H9 (cell line): ENCODE measurements around the gene TMEM242. TPM values are rescaled to one million over a fixed set of nuclear protein-coding genes. Genes with fewer than 3 reads are reported as not detected.

Experiments used
- DNase-seq: peaks from one replicate; pipeline ENCODE4 v3.0.0-alpha.2; 2017
- H2AFZ ChIP-seq: one replicate; pipeline ENCODE4 v1.6.1; 2013; ENCODE audit warnings: mild to moderate bottlenecking, low read length, control low read depth, moderate library complexity
- H2AK5ac ChIP-seq: 2 replicates; pipeline ENCODE4 v1.6.1; 2013; ENCODE audit warnings: low read length, control low read depth, mixed read lengths; ENCODE audit not compliant: insufficient read length
- H2BK120ac ChIP-seq: one replicate; pipeline ENCODE4 v1.6.1; 2013; ENCODE audit warnings: low read depth, mild to moderate bottlenecking, low read length, control low read depth, inconsistent platforms; ENCODE audit not compliant: poor library complexity, severe bottlenecking
- H2BK12ac ChIP-seq: 2 replicates; pipeline ENCODE4 v1.6.1; 2013; ENCODE audit warnings: low read length, control low read depth, mixed read lengths, low read depth; ENCODE audit not compliant: insufficient read length
- H2BK15ac ChIP-seq: 2 replicates; pipeline ENCODE4 v1.6.1; 2013; ENCODE audit warnings: low read depth, low read length, control low read depth
- H2BK20ac ChIP-seq: one replicate; pipeline ENCODE4 v1.6.1; 2013; ENCODE audit warnings: low read depth, mild to moderate bottlenecking, low read length, control low read depth, inconsistent platforms; ENCODE audit not compliant: poor library complexity, severe bottlenecking
- H2BK5ac ChIP-seq: 2 replicates; pipeline ENCODE4 v1.6.1; 2013; ENCODE audit warnings: low read length, control low read depth, mixed read lengths; ENCODE audit not compliant: insufficient read length
- H3K14ac ChIP-seq: 2 replicates; pipeline ENCODE4 v1.6.1; 2013; ENCODE audit warnings: low read length, control low read depth; ENCODE audit not compliant: insufficient read depth
- H3K18ac ChIP-seq: 2 replicates; pipeline ENCODE4 v1.6.1; 2013; ENCODE audit warnings: low read depth, mild to moderate bottlenecking, mixed read lengths, low read length, control low read depth; ENCODE audit not compliant: insufficient read length
- H3K23ac ChIP-seq: 2 replicates; pipeline ENCODE4 v1.6.1; 2013; ENCODE audit warnings: low read length, control low read depth, mixed read lengths, low read depth; ENCODE audit not compliant: insufficient read length
- H3K23me2 ChIP-seq: 2 replicates; pipeline ENCODE4 v1.6.1; 2013; ENCODE audit warnings: low read depth, mild to moderate bottlenecking, mixed read lengths, low read length, control low read depth; ENCODE audit not compliant: insufficient read length, poor library complexity, severe bottlenecking
- H3K27ac ChIP-seq: 2 replicates; pipeline ENCODE4 v1.5.1; 2013; ENCODE audit warnings: low read length, control low read depth, mixed read lengths, low read depth; ENCODE audit not compliant: insufficient read length
- H3K27me3 ChIP-seq: 2 replicates; pipeline ENCODE4 v1.6.1; 2013; ENCODE audit warnings: low read length, control low read depth, inconsistent platforms; ENCODE audit not compliant: insufficient read depth
- H3K4ac ChIP-seq: 2 replicates; pipeline ENCODE4 v1.6.1; 2013; ENCODE audit warnings: low read depth, mild to moderate bottlenecking, control low read depth, inconsistent platforms, low read length, moderate library complexity
- H3K4me1 ChIP-seq: 2 replicates; pipeline ENCODE4 v1.6.1; 2013; ENCODE audit warnings: low read length, control low read depth, inconsistent platforms; ENCODE audit not compliant: insufficient read depth
- H3K4me2 ChIP-seq: 2 replicates; pipeline ENCODE4 v1.6.1; 2013; ENCODE audit warnings: low read length, control low read depth, mixed read lengths; ENCODE audit not compliant: insufficient read length, insufficient read depth
- H3K56ac ChIP-seq: 2 replicates; pipeline ENCODE4 v1.6.1; 2013; ENCODE audit warnings: low read depth, mild to moderate bottlenecking, mixed read lengths, low read length, control low read depth; ENCODE audit not compliant: insufficient read length
- H3K79me1 ChIP-seq: 2 replicates; pipeline ENCODE4 v1.6.1; 2013; ENCODE audit warnings: low read depth, mild to moderate bottlenecking, moderate library complexity, low read length, control low read depth, inconsistent platforms; ENCODE audit not compliant: insufficient read depth, poor library complexity, severe bottlenecking
- H3K79me2 ChIP-seq: 2 replicates; pipeline ENCODE4 v1.6.1; 2013; ENCODE audit warnings: low read length, control low read depth, inconsistent platforms; ENCODE audit not compliant: insufficient read depth
- H3K9ac ChIP-seq: 2 replicates; pipeline ENCODE4 v1.6.1; 2013; ENCODE audit warnings: low read length, control low read depth, mixed read lengths; ENCODE audit not compliant: insufficient read length; ENCODE audit errors: extremely low read depth
- H3K9me3 ChIP-seq: one replicate; pipeline ENCODE4 v1.6.1; 2013; ENCODE audit warnings: low read depth, low read length, inconsistent platforms; ENCODE audit not compliant: control insufficient read depth
- H3T11ph ChIP-seq: one replicate; pipeline ENCODE4 v1.6.1; 2013; ENCODE audit warnings: mild to moderate bottlenecking, low read length, control low read depth, inconsistent platforms
- H4K20me1 ChIP-seq: one replicate; pipeline ENCODE4 v1.6.1; 2013; ENCODE audit not compliant: control insufficient read depth, insufficient read length, insufficient read depth
- H4K5ac ChIP-seq: 2 replicates; pipeline ENCODE4 v1.6.1; 2013; ENCODE audit warnings: low read depth, mild to moderate bottlenecking, mixed read lengths, low read length, control low read depth; ENCODE audit not compliant: insufficient read length
- H4K8ac ChIP-seq: replicated peaks from 2 replicates; pipeline ENCODE4 v1.6.1; 2013; ENCODE audit warnings: low read length, control low read depth, mixed read lengths, low read depth; ENCODE audit not compliant: insufficient read length
- H4K91ac ChIP-seq: 2 replicates; pipeline ENCODE4 v1.6.1; 2013; ENCODE audit warnings: low read depth, mild to moderate bottlenecking, moderate library complexity, mixed read lengths, low read length, control low read depth; ENCODE audit not compliant: insufficient read length
- H3K27ac Mint-ChIP-seq, 3 experiments: 2 replicates in 2 of 3; 3 replicates in 1 of 3; pipeline ENCODE4 v1.8.0; 2020 to 2021; ENCODE audit warnings: mixed read lengths in 3 of 3, mild to moderate bottlenecking in 1 of 3, moderate library complexity in 1 of 3
- H3K27me3 Mint-ChIP-seq: 2 replicates; pipeline ENCODE4 v1.8.0; 2021; ENCODE audit warnings: low read depth, mild to moderate bottlenecking, moderate library complexity, mixed read lengths
- H3K36me3 Mint-ChIP-seq, 3 experiments: 2 replicates in 2 of 3; 3 replicates in 1 of 3; pipeline ENCODE4 v1.8.0; 2020 to 2021; ENCODE audit warnings: low read depth in 3 of 3, mixed read lengths in 3 of 3; ENCODE audit not compliant: insufficient read depth in 1 of 3
- H3K4me1 Mint-ChIP-seq, 2 experiments: 2 replicates each; pipeline ENCODE4 v1.8.0; 2020; ENCODE audit warnings: mixed read lengths in 2 of 2
- H3K4me3 Mint-ChIP-seq, 2 experiments: 2 replicates in 1 of 2; 3 replicates in 1 of 2; pipeline ENCODE4 v1.8.0; 2020 to 2021; ENCODE audit warnings: mild to moderate bottlenecking in 2 of 2, mixed read lengths in 2 of 2, moderate library complexity in 1 of 2
- H3K9me3 Mint-ChIP-seq, 2 experiments: 2 replicates in 1 of 2; 3 replicates in 1 of 2; pipeline ENCODE4 v1.8.0; 2020; ENCODE audit warnings: mild to moderate bottlenecking in 2 of 2, mixed read lengths in 2 of 2, moderate library complexity in 1 of 2
- CTCF ChIP-seq: fragments of 200-600 bp; sonication (generic); conservative IDR thresholded peaks from 3 replicates; pipeline ENCODE4 v1.8.0; 2021; ENCODE audit warnings: antibody characterized with exemption, mild to moderate bottlenecking
- WGBS: extraction: QIAGEN DNeasy Blood & Tissue Kit; methylation state at CpG from one replicate; pipeline ENCODE4 v1.1.7; 2013; ENCODE audit warnings: missing lambda C conversion rate, low lambda C conversion rate, mixed read lengths; ENCODE audit not compliant: insufficient read length; ENCODE audit errors: extremely low coverage; 5-methylcytosine and 5-hydroxymethylcytosine counted together
- total RNA-seq: library from RNA; stranded (reverse); gene quantifications from 2 replicates; pipeline ENCODE4 v1.2.1, GENCODE V29; 2021

Gene TMEM242
- total RNA-seq, 1 experiment from 2014 or later: 10.5 TPM

DNA sequence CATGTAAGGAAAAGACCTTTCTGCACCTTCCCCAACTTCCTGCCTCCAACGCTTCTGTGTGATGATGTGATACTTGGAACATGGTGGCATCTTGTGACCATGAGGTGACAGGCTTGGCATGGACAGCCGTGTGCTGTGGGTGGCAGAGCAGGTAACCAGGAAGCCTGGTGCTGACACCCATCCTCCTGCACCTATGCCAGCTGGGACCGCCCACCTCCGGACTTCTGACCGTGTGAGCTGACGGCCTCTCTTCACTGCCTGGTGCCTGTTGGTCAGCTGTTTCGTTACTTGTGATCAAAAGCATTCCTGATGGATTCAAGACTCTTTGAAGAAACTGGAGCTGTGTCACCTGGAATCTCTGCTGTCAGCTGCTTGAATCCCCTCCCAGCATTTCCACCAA lies 70.3 kb downstream of the TMEM242 start:
- Histone ChIP-seq H3K4me2 (no peak overlapping the region), H4K8ac (no peak overlapping the region), H3T11ph (no peak overlapping the region), H3K23ac (no peak overlapping the region), H3K27me3 (no peaks in the 10 kb centered on the region), H3K4ac (no peak overlapping the region), H2AK5ac (no peak overlapping the region), H3K27ac (no peak overlapping the region), H4K91ac (no peak overlapping the region), H2BK15ac (no peak overlapping the region), H3K18ac (no peak overlapping the region), H3K79me2 (no peaks in the 10 kb centered on the region), H3K4me1 (no peaks in the 10 kb centered on the region), H3K14ac (no peak overlapping the region), H3K23me2 (no peaks in the 10 kb centered on the region), H3K56ac (no peak overlapping the region), H3K9ac (no peak overlapping the region), H2BK20ac (no peak overlapping the region), H2BK12ac (no peak overlapping the region), H4K20me1 (no peaks in the 10 kb centered on the region), H4K5ac (no peak overlapping the region), H2AFZ (no peak overlapping the region), H2BK5ac (no peak overlapping the region), H3K79me1 (no peaks in the 10 kb centered on the region), H3K9me3 (no peaks in the 10 kb centered on the region), H2BK120ac (no peak overlapping the region)
- no CpG with 5 or more reads among the region's 7 CpGs for whole genome bisulfite sequencing
- no peak overlapping the region for H3K27ac Mint-ChIP-seq
- peaks cover 14% of the 10 kb centered on the region for H3K27me3 Mint-ChIP-seq
- H3K4me3 Mint-ChIP-seq: no peak overlapping the region
- peaks cover 0 to 8% (median 0%) of the 10 kb centered on the region in 3 experiments; a peak in 2 of 7 replicates for H3K36me3 Mint-ChIP-seq
- no peak for DNase-seq
- no peaks in the 10 kb centered on the region for H3K4me1 Mint-ChIP-seq
- peaks cover 6% of the 10 kb centered on the region in 2 experiments; a peak in 4 of 5 replicates for H3K9me3 Mint-ChIP-seq
- no peak for TF ChIP-seq CTCF
